ENCODE data around the gene MROH2A. TPM values are rescaled to one million over a fixed set of nuclear protein-coding genes. Genes with fewer than 3 reads are reported as not detected.

MROH2A gene
- total RNA-seq, 1 experiment from 2014 or later = not detected

GRCh38 chr2:233828546-233829192 lies 50.5 kb downstream of the MROH2A start:
- no peaks in the 10 kb centered on the region for H3K4me1 ChIP-seq (ENCODE audit: control insufficient read depth in 1 of 2, insufficient read depth in 2 of 2, low read length in 2 of 2)
- H3K27me3 ChIP-seq (ENCODE audit: insufficient read depth, low read length) = no peaks in the 10 kb centered on the region
- no peaks in the 10 kb centered on the region for H3K36me3 ChIP-seq (ENCODE audit: control insufficient read depth in 1 of 2, insufficient read depth in 2 of 2, low read length in 2 of 2)
- H3K9ac ChIP-seq (ENCODE audit: low read length) = no peak overlapping the region
- H2AFZ ChIP-seq (ENCODE audit: low read depth, low read length, poor library complexity, severe bottlenecking) = no peak overlapping the region
- DNase-seq (ENCODE audit: low read depth, low spot score) (no peak), ATAC-seq (no peak)
- H3K27ac ChIP-seq (ENCODE audit: low read depth, low read length) = no peak overlapping the region
- no peaks in the 10 kb centered on the region for H3K9me3 ChIP-seq (ENCODE audit: control insufficient read depth in 1 of 2, insufficient read depth in 1 of 2, low read depth in 1 of 2, low read length in 2 of 2)
- no peak overlapping the region for H3K4me3 ChIP-seq (replicated peaks in 1 of 2; ENCODE audit: low read depth in 1 of 2, low read length in 2 of 2)
- intact Hi-C loops (cut with micrococcal nuclease) = no loop called here
- ChIA-PET CTCF (no interaction called here), POLR2A (no interaction called here), RAD21 (ENCODE audit: low non-redundant PET in 1 of 2, low total read pairs in 2 of 2, uncharacterized antibody in 2 of 2, unreplicated experiment in 2 of 2) (no interaction called here)
- H3K9me2 ChIP-seq (ENCODE audit: insufficient read depth) = no peaks in the 10 kb centered on the region
- TF ChIP-seq TCF7L2 (IDR thresholded peaks at IDR 0.05; ENCODE audit: borderline replicate concordance, extremely low read depth, insufficient read depth, insufficient read length) (no peak), RAD21 (IDR thresholded peaks at IDR 0.05; ENCODE audit: low read depth) (no peak), ATF3 (IDR thresholded peaks at IDR 0.05) (no peak), ZFX (IDR thresholded peaks at IDR 0.05) (no peak), SIN3A (IDR thresholded peaks at IDR 0.05; ENCODE audit: low read depth) (no peak), EGR1 (IDR thresholded peaks at IDR 0.05; ENCODE audit: low read depth) (no peak), CEBPB (IDR thresholded peaks at IDR 0.05; ENCODE audit: low read depth) (no peak), POLR2AphosphoS5 (IDR thresholded peaks at IDR 0.05; ENCODE audit: low read depth, low read length) (no peak), POLR2A (IDR thresholded peaks at IDR 0.05; ENCODE audit: borderline replicate concordance, extremely low read depth, insufficient read depth, insufficient read length) (no peak), EZH2phosphoT487 (IDR thresholded peaks at IDR 0.05; ENCODE audit: borderline replicate concordance) (no peak), ELF1 (IDR thresholded peaks at IDR 0.05; ENCODE audit: borderline replicate concordance, low read depth) (no peak), YY1 (IDR thresholded peaks at IDR 0.05; ENCODE audit: extremely low read depth, insufficient replicate concordance, low read depth, low read length) (no peak), SRF (IDR thresholded peaks at IDR 0.05; ENCODE audit: low read depth) (no peak), ZNF274 (IDR thresholded peaks at IDR 0.05; ENCODE audit: low read depth, low read length) (no peak)
- no peaks in the 10 kb centered on the region for H4K20me1 ChIP-seq (ENCODE audit: insufficient read depth)
- no TSS peak for BruUV-seq (replicated peaks)
- H3K4me2 ChIP-seq (ENCODE audit: low read length) = no peak overlapping the region
- H3K79me2 ChIP-seq (ENCODE audit: insufficient read depth, low read length) = no peaks in the 10 kb centered on the region

All from HCT116 (cell line).